H1 (cell line): ENCODE measurements around the gene SNED1. TPM values are rescaled to one million over a fixed set of nuclear protein-coding genes. Genes with fewer than 3 reads are reported as not detected.

Experiments used
- EZH2 ChIP-seq: fragments of 200-600 bp; sonication (generic); IDR thresholded peaks from 2 replicates; pipeline ENCODE4 v1.7.1; 2012; ENCODE audit warnings: low read depth, mild to moderate bottlenecking, moderate library complexity, low read length, inconsistent platforms; ENCODE audit not compliant: severe bottlenecking
- GTF2F1 ChIP-seq: IDR thresholded peaks from 2 replicates; pipeline ENCODE4 v1.6.1; 2012; ENCODE audit warnings: low read depth, low read length, improper control_type of control experiment, borderline replicate concordance
- PHF8 ChIP-seq: fragments of 200-600 bp; sonication (generic); conservative IDR thresholded peaks from 2 replicates; pipeline ENCODE4 v1.7.1; 2012; ENCODE audit warnings: low read depth, mild to moderate bottlenecking, inconsistent platforms, low read length, moderate library complexity
- polyA plus RNA-seq, 7 experiments: library from polyadenylated mRNA; depleted of rRNA in 3 of 7; stranded (reverse) in 5 of 7; unstranded in 2 of 7; fragments of >200 nt in 5 of 7; fragments of 200-250 nt in 2 of 7; gene quantifications; 1 replicate in 5 of 7; 2 replicates in 1 of 7; 4 replicates in 1 of 7; pipeline versions ENCODE4 v1.2.1 to v1.2.3, GENCODE V29; 2011 to 2013; ENCODE audit warnings: missing spikeins in 2 of 7, mixed read lengths in 2 of 7
- total RNA-seq: library from RNA; stranded (reverse); fragmentation: NEBNext Ultra II Directional; extraction: Animal tissue kit (Norgen Biotek cat#: 25700); gene quantifications from 2 replicates; pipeline ENCODE4 v1.2.1, GENCODE V29; 2021

SNED1 gene
- total and polyA plus RNA-seq, 2 of the 8 experiments (the other 6 are each of a cell fraction or from before 2014, with no cell fraction given) = 1.9 TPM

- TF ChIP-seq PHF8 = no peak
- no peak for TF ChIP-seq EZH2
- TF ChIP-seq GTF2F1 = no peak
Observed at GRCh38 chr2:240957656-240958365, 40.6 kb upstream of the SNED1 start (continued).
